ENCODE measurements around the gene CEP126. TPM values are rescaled to one million over a fixed set of nuclear protein-coding genes. Genes with fewer than 3 reads are reported as not detected.

CEP126 gene
- total and polyA plus RNA-seq, 8 donors = 3.6 to 18.2 (median 12.6) TPM

GRCh38 chr11:101923554-101923953 lies 8.7 kb downstream of the CEP126 start:
- no peak for TF ChIP-seq CTCF (IDR thresholded peaks at IDR 0.05)
- Histone ChIP-seq H3K27me3 (no peaks in the 10 kb centered on the region), H3K27ac (no peak overlapping the region), H3K4me3 (no peak overlapping the region), H3K9me3 (no peaks in the 10 kb centered on the region), H3K36me3 (no peaks in the 10 kb centered on the region), H3K4me1 (no peaks in the 10 kb centered on the region)
- no peak for DNase-seq
- intact Hi-C loops (cut with DNase I) = no loop called here
- no peak for ATAC-seq

- DNase-seq (no peak), ATAC-seq (no peak)
- Histone ChIP-seq H3K27me3 (no peaks in the 10 kb centered on the region), H3K27ac (no peak overlapping the region), H3K4me3 (no peak overlapping the region), H3K36me3 (no peaks in the 10 kb centered on the region), H3K9me3 (peaks cover 0 to 8% of the 10 kb centered on the region in 2 donors), H3K4me1 (no peaks in the 10 kb centered on the region)
- intact Hi-C loops (cut with DNase I) = no loop called here
- TF ChIP-seq CTCF (IDR thresholded peaks at IDR 0.05) = no peak
These were observed 14.6 kb downstream of the CEP126 start for GRCh38 chr11:101929294-101929915.

GRCh38 chr11:101931692-101932091 lies 16.9 kb downstream of the CEP126 start:
- H3K27ac ChIP-seq = no peak overlapping the region
- intact Hi-C loops (cut with DNase I) = no loop called here
- H3K27me3 ChIP-seq = no peaks in the 10 kb centered on the region
- H3K9me3 ChIP-seq = peaks cover 0 to 8% of the 10 kb centered on the region in 2 donors
- H3K4me1 ChIP-seq = no peaks in the 10 kb centered on the region
- TF ChIP-seq CTCF (IDR thresholded peaks at IDR 0.05) = no peak
- ATAC-seq (no peak), DNase-seq (no peak)
- no peak overlapping the region for H3K4me3 ChIP-seq
- no peaks in the 10 kb centered on the region for H3K36me3 ChIP-seq

- H3K4me1 ChIP-seq = no peaks in the 10 kb centered on the region
- H3K27ac ChIP-seq = no peak overlapping the region
- H3K9me3 ChIP-seq = no peaks in the 10 kb centered on the region
- TF ChIP-seq CTCF (IDR thresholded peaks at IDR 0.05) = no peak
- no peaks in the 10 kb centered on the region for H3K36me3 ChIP-seq
- H3K27me3 ChIP-seq = no peaks in the 10 kb centered on the region
- ATAC-seq = no peak
- intact Hi-C loops (cut with DNase I) = no loop called here
- no peak overlapping the region for H3K4me3 ChIP-seq
- no peak for DNase-seq
These were observed 26.2 kb downstream of the CEP126 start for GRCh38 chr11:101940901-101941520.

- Histone ChIP-seq H3K9me3 (no peaks in the 10 kb centered on the region), H3K36me3 (no peaks in the 10 kb centered on the region), H3K27me3 (no peaks in the 10 kb centered on the region), H3K27ac (no peak overlapping the region), H3K4me3 (no peak overlapping the region), H3K4me1 (no peaks in the 10 kb centered on the region)
- intact Hi-C loops (cut with DNase I) = no loop called here
- no peak for DNase-seq
- no peak for TF ChIP-seq CTCF (IDR thresholded peaks at IDR 0.05)
- ATAC-seq = no peak
These were observed 30.1 kb downstream of the CEP126 start for GRCh38 chr11:101944923-101945322.
